Upper lobe of left lung (tissue), 4 donors: ENCODE results near the gene NOL8.

Experiments
- CTCF ChIP-seq, 6 experiments: fragments of 450-650 bp in 4 of 6; fragments of 200-600 bp in 2 of 6; sonication (generic) in 2 of 6; IDR thresholded peaks; one replicate each; pipeline ENCODE4 v1.5.1; 2016 to 2019; ENCODE audit warnings: antibody characterized with exemption in 6 of 6
- POLR2A ChIP-seq, 4 donors: fragments of 450-650 bp; IDR thresholded peaks; one replicate each; pipeline ENCODE4 v1.5.1; 2016 to 2017; ENCODE audit warnings: antibody characterized with exemption in 4 of 4, mild to moderate bottlenecking in 2 of 4

- TF ChIP-seq POLR2A (IDR thresholded peaks at IDR 0.05) = no peak
- no peak for TF ChIP-seq CTCF (IDR thresholded peaks at IDR 0.05)
These were observed 34.3 kb upstream of the NOL8 start for GRCh38 chr9:92359394-92359995.
